T-helper 1 cell treated with Interleukin-12 subunit alpha and Interleukin-12 subunit beta and Interleukin-4 antibody, amounts not matched to agents 30 ng/mL and 1 ng/mL, for 36 hours (primary cell): ENCODE measurements around the gene PDXK. TPM values are rescaled to one million over a fixed set of nuclear protein-coding genes. Genes with fewer than 3 reads are reported as not detected.

Experiments
- intact Hi-C: fragments of 100-400 bp; cut with micrococcal nuclease; formaldehyde crosslinking; loops from one replicate; pipeline ENCODE4 v1.15.1; 2024
- total RNA-seq: library from RNA; stranded (reverse); gene quantifications from 2 replicates; pipeline ENCODE4 v1.2.3, GENCODE V29; 2022

The PDXK gene
- total RNA-seq, 1 donor from 2014 or later, result 102 TPM

GRCh38 chr21:43801006-43801783 lies 82.3 kb downstream of the PDXK start:
- intact Hi-C loops, result no loop called here

DNA sequence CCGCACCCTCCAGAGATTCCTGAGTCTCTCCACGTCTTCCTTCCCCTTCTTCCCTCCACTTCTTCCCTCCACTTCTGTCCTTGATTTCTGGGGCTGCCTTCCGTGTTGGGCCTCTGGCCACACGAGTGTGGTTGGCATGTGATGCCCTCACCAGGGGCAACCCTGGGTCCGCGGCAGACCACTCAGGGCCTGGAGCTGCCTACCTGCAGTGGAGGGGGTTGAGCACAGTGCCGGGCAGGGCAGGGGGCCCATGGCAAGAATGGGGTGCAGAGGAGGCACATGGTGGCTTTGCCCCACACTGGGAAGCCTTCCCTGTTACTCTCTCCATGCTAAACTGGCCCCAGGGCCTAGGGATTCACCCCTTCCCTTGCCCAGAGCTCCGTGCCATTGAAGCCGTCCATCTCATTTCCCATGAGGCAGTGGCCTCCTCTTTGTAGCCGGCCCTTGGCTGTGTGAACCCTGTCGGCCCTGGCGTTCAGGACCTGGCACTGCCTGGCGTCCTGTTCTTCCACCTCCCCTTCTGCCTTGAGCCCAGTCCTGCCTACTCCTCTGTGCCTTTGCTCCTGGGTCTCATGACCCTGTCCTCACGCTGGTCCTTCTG lies 83.9 kb downstream of the PDXK start:
- intact Hi-C loops, result no loop called here

- intact Hi-C loops, result no loop called here
Observed at GRCh38 chr21:43803558-43804300, 84.8 kb downstream of the PDXK start.

- intact Hi-C loops, result no loop called here
Observed at GRCh38 chr21:43805275-43805800, 86.4 kb downstream of the PDXK start.

- intact Hi-C loops, result no loop called here
Observed at GRCh38 chr21:43806017-43806710, 87.2 kb downstream of the PDXK start.

- intact Hi-C loops, result no loop called here
Observed at GRCh38 chr21:43808367-43808766, 89.4 kb downstream of the PDXK start.

DNA sequence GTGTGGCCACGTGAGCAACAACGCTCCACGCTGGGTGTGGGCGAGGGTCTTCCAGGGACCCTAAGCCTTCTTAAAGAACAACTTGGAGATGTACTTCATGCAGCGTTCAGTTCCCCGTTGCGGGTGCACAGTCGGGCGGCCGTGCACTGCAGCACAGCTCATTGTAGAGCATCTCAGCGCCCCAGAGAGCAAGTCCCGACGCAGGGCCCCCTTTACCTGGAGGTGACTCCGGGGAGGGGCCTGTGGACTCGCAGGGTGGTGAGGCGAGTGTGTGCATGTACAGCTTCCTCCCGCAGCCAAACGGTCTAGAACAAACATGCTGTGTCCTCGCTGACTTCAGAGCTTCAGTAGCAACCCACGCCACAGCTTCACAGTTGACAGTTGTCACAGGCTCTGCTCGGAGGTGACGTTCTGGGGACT lies 89.9 kb downstream of the PDXK start:
- intact Hi-C loops, result no loop called here

- intact Hi-C loops, result no loop called here
Observed at GRCh38 chr21:43809346-43809799, 90.4 kb downstream of the PDXK start.

DNA sequence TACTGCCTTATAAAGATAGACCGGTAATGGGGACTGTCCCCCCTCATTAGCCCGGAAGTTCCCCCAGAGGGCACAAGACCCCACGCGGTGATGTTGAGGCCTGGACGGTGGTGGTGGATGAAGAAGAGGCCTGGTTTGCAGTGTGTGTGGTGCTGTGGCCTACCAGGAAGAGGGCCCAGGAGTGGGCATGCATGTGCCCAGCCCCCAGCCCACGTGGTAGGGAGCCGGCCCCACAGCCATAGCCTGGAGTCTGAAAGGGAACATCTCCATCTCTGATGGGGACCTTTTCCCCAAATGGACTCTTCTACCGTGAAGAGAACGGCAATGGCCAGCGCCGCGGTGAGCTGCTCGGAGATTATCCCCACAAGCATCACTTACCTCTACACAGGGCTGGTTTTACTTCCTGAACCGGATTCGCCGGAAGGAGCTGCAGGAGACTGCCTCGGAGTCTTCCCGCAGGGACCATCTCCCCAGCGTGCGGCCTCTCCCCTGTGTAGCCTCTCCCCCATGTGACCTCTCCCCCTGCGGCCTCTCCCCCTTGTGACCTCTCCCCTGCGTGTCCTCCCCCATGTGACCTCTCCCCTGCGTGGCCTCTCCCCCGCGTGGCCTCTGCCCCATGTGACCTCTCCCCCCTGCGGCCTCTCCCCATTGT lies 91.0 kb downstream of the PDXK start:
- intact Hi-C loops, result loop anchor here (1.0 to 5.0 kb wide), 4 partner anchors 57 to 165 kb away; partner anchors contain the start of gene AGPAT3

- intact Hi-C loops, result loop anchor here (1.0 to 5.0 kb wide), 4 partner anchors 57 to 165 kb away; partner anchors contain the start of gene AGPAT3
Observed at GRCh38 chr21:43810505-43811261, 91.8 kb downstream of the PDXK start.

- intact Hi-C loops, result loop anchor here (5.0 kb wide), 1 partner anchor 56 kb away; the partner anchor contains the start of gene AGPAT3
Observed at GRCh38 chr21:43811262-43812105, 92.6 kb downstream of the PDXK start.

Other genes with a start within 250 kb of the PDXK start
- gene HSF2BP, start 59.6 kb upstream of the PDXK start, total RNA-seq, result 0.44 and 0.71 TPM in 2 replicates
- gene RRP1B, start 59.6 kb upstream of the PDXK start, total RNA-seq, result 45.6 and 47.6 TPM in 2 replicates
- 64.3 and 67.4 TPM in 2 replicates for gene CSTB, start 57.2 kb downstream of the PDXK start, total RNA-seq
- 28.4 and 36.9 TPM in 2 replicates for gene RRP1, start 70.4 kb downstream of the PDXK start, total RNA-seq
- 124 and 135 TPM in 2 replicates for gene AGPAT3, start 146.1 kb downstream of the PDXK start, total RNA-seq